Left hindlimb (tissue), 1 donor: ENCODE data around the gene SNX10.

ENCODE experiments used
- DNase-seq: peaks from one replicate; pipeline ENCODE4 v3.0.0-alpha.2; 2018

The SNX10 gene

GRCh38 chr7:26409661-26410547 lies 118.2 kb downstream of the SNX10 start:
- no peak for DNase-seq

GRCh38 chr7:26413007-26413691 lies 121.5 kb downstream of the SNX10 start:
- no peak for DNase-seq

GRCh38 chr7:26416004-26416403 lies 124.3 kb downstream of the SNX10 start:
- DNase-seq: no peak

- no peak for DNase-seq
Measured at GRCh38 chr7:26417911-26418413, 126.3 kb downstream of the SNX10 start.

GRCh38 chr7:26419198-26419597 lies 127.5 kb downstream of the SNX10 start:
- no peak for DNase-seq

GRCh38 chr7:26420422-26421019 lies 128.9 kb downstream of the SNX10 start:
- DNase-seq: no peak

- DNase-seq: no peak
Measured at GRCh38 chr7:26422761-26423160, 131.1 kb downstream of the SNX10 start.

- no peak for DNase-seq
Measured at GRCh38 chr7:26423436-26423835, 131.8 kb downstream of the SNX10 start.
